ENCODE results near the gene GSK3B. TPM values are rescaled to one million over a fixed set of nuclear protein-coding genes. Genes with fewer than 3 reads are reported as not detected.

GSK3B gene
- total RNA-seq, 1 experiment from 2014 or later: 50.0 TPM

- Histone ChIP-seq H3K4me1 (ENCODE audit: control insufficient read depth in 1 of 2, insufficient read depth in 2 of 2, low read length in 2 of 2) (no peaks in the 10 kb centered on the region), H3K9me2 (ENCODE audit: insufficient read depth) (no peaks in the 10 kb centered on the region), H3K27me3 (ENCODE audit: insufficient read depth, low read length) (no peaks in the 10 kb centered on the region), H3K9me3 (ENCODE audit: control insufficient read depth in 1 of 2, insufficient read depth in 1 of 2, low read depth in 1 of 2, low read length in 2 of 2) (no peaks in the 10 kb centered on the region), H3K36me3 (ENCODE audit: control insufficient read depth in 1 of 2, insufficient read depth in 2 of 2, low read length in 2 of 2) (no peaks in the 10 kb centered on the region), H2AFZ (ENCODE audit: low read depth, low read length, poor library complexity, severe bottlenecking) (no peak overlapping the region), H3K4me2 (ENCODE audit: low read length) (no peak overlapping the region), H3K79me2 (ENCODE audit: insufficient read depth, low read length) (peaks cover 91% of the 10 kb centered on the region), H3K4me3 (replicated peaks in 1 of 2; ENCODE audit: low read depth in 1 of 2, low read length in 2 of 2) (no peak overlapping the region), H3K27ac (ENCODE audit: low read depth, low read length) (no peak overlapping the region), H3K9ac (ENCODE audit: low read length) (no peak overlapping the region), H4K20me1 (ENCODE audit: insufficient read depth) (peaks cover 18% of the 10 kb centered on the region)
- ChIA-PET RAD21 (ENCODE audit: low non-redundant PET in 1 of 2, low total read pairs in 2 of 2, uncharacterized antibody in 2 of 2, unreplicated experiment in 2 of 2) (no interaction called here), POLR2A (no interaction called here), CTCF (no interaction called here)
- TF ChIP-seq, protein P1, sequence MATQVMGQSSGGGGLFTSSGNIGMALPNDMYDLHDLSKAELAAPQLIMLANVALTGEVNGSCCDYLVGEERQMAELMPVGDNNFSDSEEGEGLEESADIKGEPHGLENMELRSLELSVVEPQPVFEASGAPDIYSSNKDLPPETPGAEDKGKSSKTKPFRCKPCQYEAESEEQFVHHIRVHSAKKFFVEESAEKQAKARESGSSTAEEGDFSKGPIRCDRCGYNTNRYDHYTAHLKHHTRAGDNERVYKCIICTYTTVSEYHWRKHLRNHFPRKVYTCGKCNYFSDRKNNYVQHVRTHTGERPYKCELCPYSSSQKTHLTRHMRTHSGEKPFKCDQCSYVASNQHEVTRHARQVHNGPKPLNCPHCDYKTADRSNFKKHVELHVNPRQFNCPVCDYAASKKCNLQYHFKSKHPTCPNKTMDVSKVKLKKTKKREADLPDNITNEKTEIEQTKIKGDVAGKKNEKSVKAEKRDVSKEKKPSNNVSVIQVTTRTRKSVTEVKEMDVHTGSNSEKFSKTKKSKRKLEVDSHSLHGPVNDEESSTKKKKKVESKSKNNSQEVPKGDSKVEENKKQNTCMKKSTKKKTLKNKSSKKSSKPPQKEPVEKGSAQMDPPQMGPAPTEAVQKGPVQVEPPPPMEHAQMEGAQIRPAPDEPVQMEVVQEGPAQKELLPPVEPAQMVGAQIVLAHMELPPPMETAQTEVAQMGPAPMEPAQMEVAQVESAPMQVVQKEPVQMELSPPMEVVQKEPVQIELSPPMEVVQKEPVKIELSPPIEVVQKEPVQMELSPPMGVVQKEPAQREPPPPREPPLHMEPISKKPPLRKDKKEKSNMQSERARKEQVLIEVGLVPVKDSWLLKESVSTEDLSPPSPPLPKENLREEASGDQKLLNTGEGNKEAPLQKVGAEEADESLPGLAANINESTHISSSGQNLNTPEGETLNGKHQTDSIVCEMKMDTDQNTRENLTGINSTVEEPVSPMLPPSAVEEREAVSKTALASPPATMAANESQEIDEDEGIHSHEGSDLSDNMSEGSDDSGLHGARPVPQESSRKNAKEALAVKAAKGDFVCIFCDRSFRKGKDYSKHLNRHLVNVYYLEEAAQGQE (IDR thresholded peaks at IDR 0.05; ENCODE audit: low read depth): no peak
- no peak for TF ChIP-seq EZH2 (IDR thresholded peaks at IDR 0.05)
- no peak for TF ChIP-seq CBX3 (IDR thresholded peaks at IDR 0.05; ENCODE audit: low read depth)
- TF ChIP-seq ZNF274 (IDR thresholded peaks at IDR 0.05; ENCODE audit: low read depth, low read length): no peak
- no peak for TF ChIP-seq MAX (IDR thresholded peaks at IDR 0.05)
- TF ChIP-seq POLR2AphosphoS5 (IDR thresholded peaks at IDR 0.05; ENCODE audit: low read depth, low read length): no peak
- no peak for TF ChIP-seq POLR2A (IDR thresholded peaks at IDR 0.05; ENCODE audit: borderline replicate concordance, extremely low read depth, insufficient read depth, insufficient read length)
- TF ChIP-seq JUND (IDR thresholded peaks at IDR 0.05): no peak
- no peak for TF ChIP-seq ATF3 (IDR thresholded peaks at IDR 0.05)
- no peak for TF ChIP-seq FOSL1 (IDR thresholded peaks at IDR 0.05; ENCODE audit: low read depth)
- TF ChIP-seq, protein P2, sequence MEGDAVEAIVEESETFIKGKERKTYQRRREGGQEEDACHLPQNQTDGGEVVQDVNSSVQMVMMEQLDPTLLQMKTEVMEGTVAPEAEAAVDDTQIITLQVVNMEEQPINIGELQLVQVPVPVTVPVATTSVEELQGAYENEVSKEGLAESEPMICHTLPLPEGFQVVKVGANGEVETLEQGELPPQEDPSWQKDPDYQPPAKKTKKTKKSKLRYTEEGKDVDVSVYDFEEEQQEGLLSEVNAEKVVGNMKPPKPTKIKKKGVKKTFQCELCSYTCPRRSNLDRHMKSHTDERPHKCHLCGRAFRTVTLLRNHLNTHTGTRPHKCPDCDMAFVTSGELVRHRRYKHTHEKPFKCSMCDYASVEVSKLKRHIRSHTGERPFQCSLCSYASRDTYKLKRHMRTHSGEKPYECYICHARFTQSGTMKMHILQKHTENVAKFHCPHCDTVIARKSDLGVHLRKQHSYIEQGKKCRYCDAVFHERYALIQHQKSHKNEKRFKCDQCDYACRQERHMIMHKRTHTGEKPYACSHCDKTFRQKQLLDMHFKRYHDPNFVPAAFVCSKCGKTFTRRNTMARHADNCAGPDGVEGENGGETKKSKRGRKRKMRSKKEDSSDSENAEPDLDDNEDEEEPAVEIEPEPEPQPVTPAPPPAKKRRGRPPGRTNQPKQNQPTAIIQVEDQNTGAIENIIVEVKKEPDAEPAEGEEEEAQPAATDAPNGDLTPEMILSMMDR (IDR thresholded peaks at IDR 0.05 in 2 of 3, conservative IDR thresholded peaks at IDR 0.05 in 1 of 3; ENCODE audit: borderline replicate concordance in 1 of 3, insufficient read depth in 1 of 3, low read depth in 2 of 3, low read length in 2 of 3): no peak
- TF ChIP-seq TCF7L2 (IDR thresholded peaks at IDR 0.05; ENCODE audit: borderline replicate concordance, extremely low read depth, insufficient read depth, insufficient read length): no peak
- no peak for TF ChIP-seq SIN3A (IDR thresholded peaks at IDR 0.05; ENCODE audit: low read depth)
- no peak for TF ChIP-seq ELF1 (IDR thresholded peaks at IDR 0.05; ENCODE audit: borderline replicate concordance, low read depth)
- TF ChIP-seq RAD21 (IDR thresholded peaks at IDR 0.05; ENCODE audit: low read depth): no peak
- TF ChIP-seq, protein P3, sequence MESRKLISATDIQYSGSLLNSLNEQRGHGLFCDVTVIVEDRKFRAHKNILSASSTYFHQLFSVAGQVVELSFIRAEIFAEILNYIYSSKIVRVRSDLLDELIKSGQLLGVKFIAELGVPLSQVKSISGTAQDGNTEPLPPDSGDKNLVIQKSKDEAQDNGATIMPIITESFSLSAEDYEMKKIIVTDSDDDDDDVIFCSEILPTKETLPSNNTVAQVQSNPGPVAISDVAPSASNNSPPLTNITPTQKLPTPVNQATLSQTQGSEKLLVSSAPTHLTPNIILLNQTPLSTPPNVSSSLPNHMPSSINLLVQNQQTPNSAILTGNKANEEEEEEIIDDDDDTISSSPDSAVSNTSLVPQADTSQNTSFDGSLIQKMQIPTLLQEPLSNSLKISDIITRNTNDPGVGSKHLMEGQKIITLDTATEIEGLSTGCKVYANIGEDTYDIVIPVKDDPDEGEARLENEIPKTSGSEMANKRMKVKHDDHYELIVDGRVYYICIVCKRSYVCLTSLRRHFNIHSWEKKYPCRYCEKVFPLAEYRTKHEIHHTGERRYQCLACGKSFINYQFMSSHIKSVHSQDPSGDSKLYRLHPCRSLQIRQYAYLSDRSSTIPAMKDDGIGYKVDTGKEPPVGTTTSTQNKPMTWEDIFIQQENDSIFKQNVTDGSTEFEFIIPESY (IDR thresholded peaks at IDR 0.05; ENCODE audit: extremely low read depth, insufficient replicate concordance, low read length): no peak
- no TSS peak for BruUV-seq (replicated peaks)
- ATAC-seq (no peak), DNase-seq (ENCODE audit: low read depth, low spot score) (no peak)
- intact Hi-C loops (cut with micrococcal nuclease): no loop called here
Measured at GRCh38 chr3:120022729-120023128, 71.5 kb downstream of the GSK3B start.

All from HCT116 (cell line).